Esophagus muscularis mucosa (tissue), 4 donors: ENCODE measurements around the gene PDPR.
"Not testable (repeated sequence)": the region's sequence is repeated elsewhere in the genome, so short reads cannot be mapped to it uniquely, and the experiment has no call there.

Experiments used
- CTCF ChIP-seq, 3 experiments: fragments of 200-600 bp in 2 of 3; fragments of 450-650 bp in 1 of 3; sonication (generic) in 2 of 3; IDR thresholded peaks; one replicate each; pipeline ENCODE4 v1.5.1; 2017 to 2019; ENCODE audit warnings: antibody characterized with exemption in 3 of 3, mild to moderate bottlenecking in 2 of 3, moderate library complexity in 1 of 3
- EP300 ChIP-seq: sonication (generic); formaldehyde crosslinking; IDR thresholded peaks from one replicate; pipeline ENCODE4 v1.6.1; 2017; ENCODE audit warnings: antibody characterized with exemption
- POLR2A ChIP-seq: fragments of 450-650 bp; IDR thresholded peaks from one replicate; pipeline ENCODE4 v1.6.1; 2017; ENCODE audit warnings: antibody characterized with exemption, moderate library complexity, mild to moderate bottlenecking, low read depth
- POLR2AphosphoS5 ChIP-seq, 2 donors: sonication (generic); formaldehyde crosslinking; IDR thresholded peaks; one replicate each; pipeline ENCODE4 v1.6.1; 2017; ENCODE audit warnings: antibody characterized with exemption in 2 of 2

GRCh38 chr16:70149296-70149695 is 35.2 kb downstream of the PDPR start:
- TF ChIP-seq POLR2A; CTCF (IDR thresholded peaks at IDR 0.05); POLR2AphosphoS5 (IDR thresholded peaks at IDR 0.05); EP300: not testable (repeated sequence)
